ENCODE data around the gene PDPN.

GRCh38 chr1:13628711-13629110 lies 45.1 kb downstream of the PDPN start:
- TF ChIP-seq ZBTB7A (tag by site-specific recombination; IDR thresholded peaks at IDR 0.05; ENCODE audit: low read depth) (no peak), TSHZ1 (tag by site-specific recombination; IDR thresholded peaks at IDR 0.05; ENCODE audit: borderline replicate concordance) (no peak), KLF9 (tag by site-specific recombination; IDR thresholded peaks at IDR 0.05; ENCODE audit: low read depth) (no peak), CTCF (tag by site-specific recombination; IDR thresholded peaks at IDR 0.05) (no peak), ZNF140 (tag by site-specific recombination; IDR thresholded peaks at IDR 0.05) (no peak)

Measured in HEK293 (cell line).